GM23338 (cell line): ENCODE results near the gene TTC3.

Source experiments
- CREB1 ChIP-seq: fragments of 250-450 bp; sonication (Bioruptor Pico); IDR thresholded peaks from 2 replicates; pipeline ENCODE4 v1.5.0; 2020; ENCODE audit warnings: low read depth, mild to moderate bottlenecking, moderate library complexity
- EZH2 ChIP-seq: fragments of 200-600 bp; sonication (generic); IDR thresholded peaks from one replicate; pipeline ENCODE4 v1.8.0; 2017; ENCODE audit warnings: antibody characterized with exemption, mild to moderate bottlenecking, low read depth; ENCODE audit not compliant: unreplicated experiment
- EZH2phosphoT487 ChIP-seq: fragments of 200-600 bp; sonication (generic); IDR thresholded peaks from one replicate; pipeline ENCODE4 v1.8.1; 2018; ENCODE audit warnings: antibody characterized with exemption; ENCODE audit not compliant: unreplicated experiment
- POLR2AphosphoS5 ChIP-seq: IDR thresholded peaks from 2 replicates; pipeline ENCODE4 v1.6.1; 2016; ENCODE audit warnings: antibody characterized with exemption, low read depth
- ZNF114 ChIP-seq: fragments of 250-450 bp; sonication (Bioruptor Pico); IDR thresholded peaks from 2 replicates; pipeline ENCODE4 v1.5.0; 2020; ENCODE audit warnings: mild to moderate bottlenecking, moderate library complexity
- TF ChIP-seq, protein P1 (sequence below), 2 experiments: fragments of 200-600 bp in 1 of 2; sonication (generic) in 1 of 2; conservative IDR thresholded peaks; 2 replicates each; pipeline versions ENCODE4 v1.5.1 to v1.6.1; 2016 to 2017; ENCODE audit warnings: antibody characterized with exemption in 2 of 2, low read depth in 2 of 2, mild to moderate bottlenecking in 2 of 2, moderate library complexity in 1 of 2

DNA sequence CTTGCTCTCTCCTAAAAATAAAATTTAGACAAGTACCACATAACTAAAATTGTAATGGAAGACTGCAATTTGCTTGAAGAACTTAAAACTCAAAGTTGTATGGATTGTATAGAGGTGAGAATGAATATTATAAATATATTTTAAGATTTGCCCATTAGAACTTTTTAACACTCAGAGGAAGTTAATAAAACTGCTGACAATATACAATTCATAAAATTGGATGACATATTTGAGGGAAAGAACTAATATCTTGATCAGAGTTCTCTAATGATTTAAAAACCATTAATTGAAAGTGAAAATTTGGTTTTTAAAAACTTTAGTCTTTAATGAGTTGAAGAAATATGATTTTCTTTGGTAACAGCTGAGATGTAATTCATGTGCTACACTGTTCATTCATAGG lies 20.9 kb downstream of the TTC3 start:
- TF ChIP-seq, protein P1, sequence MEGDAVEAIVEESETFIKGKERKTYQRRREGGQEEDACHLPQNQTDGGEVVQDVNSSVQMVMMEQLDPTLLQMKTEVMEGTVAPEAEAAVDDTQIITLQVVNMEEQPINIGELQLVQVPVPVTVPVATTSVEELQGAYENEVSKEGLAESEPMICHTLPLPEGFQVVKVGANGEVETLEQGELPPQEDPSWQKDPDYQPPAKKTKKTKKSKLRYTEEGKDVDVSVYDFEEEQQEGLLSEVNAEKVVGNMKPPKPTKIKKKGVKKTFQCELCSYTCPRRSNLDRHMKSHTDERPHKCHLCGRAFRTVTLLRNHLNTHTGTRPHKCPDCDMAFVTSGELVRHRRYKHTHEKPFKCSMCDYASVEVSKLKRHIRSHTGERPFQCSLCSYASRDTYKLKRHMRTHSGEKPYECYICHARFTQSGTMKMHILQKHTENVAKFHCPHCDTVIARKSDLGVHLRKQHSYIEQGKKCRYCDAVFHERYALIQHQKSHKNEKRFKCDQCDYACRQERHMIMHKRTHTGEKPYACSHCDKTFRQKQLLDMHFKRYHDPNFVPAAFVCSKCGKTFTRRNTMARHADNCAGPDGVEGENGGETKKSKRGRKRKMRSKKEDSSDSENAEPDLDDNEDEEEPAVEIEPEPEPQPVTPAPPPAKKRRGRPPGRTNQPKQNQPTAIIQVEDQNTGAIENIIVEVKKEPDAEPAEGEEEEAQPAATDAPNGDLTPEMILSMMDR (conservative IDR thresholded peaks at IDR 0.05; ENCODE audit: low read depth in 2 of 2), result no peak
- TF ChIP-seq EZH2 (no peak), POLR2AphosphoS5 (no peak), EZH2phosphoT487 (no peak), CREB1 (CRISPR knock-in tag) (no peak), ZNF114 (CRISPR knock-in tag) (no peak)
